ENCODE measurements around the gene ODAD4.

The ODAD4 gene

DNA sequence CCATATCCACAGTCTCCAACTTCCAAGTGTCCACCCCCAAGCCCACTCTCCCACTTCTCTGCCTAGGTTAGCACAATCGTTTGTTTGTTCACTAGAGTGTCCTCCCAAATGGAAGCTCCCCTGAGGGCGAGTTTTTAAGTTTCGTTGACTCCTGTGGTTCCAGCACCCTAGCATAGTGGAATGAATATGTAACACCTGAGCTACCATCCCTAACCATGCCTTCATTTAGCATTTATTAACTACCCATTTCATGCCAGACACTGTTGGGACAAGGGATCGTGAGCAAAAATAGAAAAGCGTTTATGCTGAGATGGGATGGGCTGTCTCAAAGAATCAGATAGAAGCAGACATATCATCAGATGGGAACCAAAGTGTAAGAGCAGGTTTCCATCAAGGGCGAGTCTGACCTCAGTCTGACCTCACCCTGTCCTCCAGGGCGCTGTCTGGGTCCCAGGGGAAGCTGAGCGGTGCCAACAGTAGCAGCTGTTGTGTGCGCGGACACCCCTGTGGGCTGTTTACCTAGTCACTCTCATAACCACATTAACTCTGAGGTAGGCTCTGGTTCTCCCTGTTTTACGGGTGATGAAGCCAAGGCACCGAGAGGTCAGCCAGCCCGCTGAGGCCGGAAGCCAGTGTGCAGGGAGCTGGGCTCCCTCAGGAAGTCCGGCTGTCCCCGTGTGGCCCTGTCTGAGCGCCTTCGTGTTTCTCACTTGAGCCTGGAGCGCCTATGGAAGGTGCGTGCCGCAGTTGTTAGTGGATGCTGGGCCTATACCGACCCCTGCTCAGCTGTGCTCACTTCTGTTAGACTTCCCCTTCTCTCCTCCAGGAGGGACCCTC, 42.4 kb downstream of the ODAD4 start:
- peak; percentile 68 for DNase-seq

DNA sequence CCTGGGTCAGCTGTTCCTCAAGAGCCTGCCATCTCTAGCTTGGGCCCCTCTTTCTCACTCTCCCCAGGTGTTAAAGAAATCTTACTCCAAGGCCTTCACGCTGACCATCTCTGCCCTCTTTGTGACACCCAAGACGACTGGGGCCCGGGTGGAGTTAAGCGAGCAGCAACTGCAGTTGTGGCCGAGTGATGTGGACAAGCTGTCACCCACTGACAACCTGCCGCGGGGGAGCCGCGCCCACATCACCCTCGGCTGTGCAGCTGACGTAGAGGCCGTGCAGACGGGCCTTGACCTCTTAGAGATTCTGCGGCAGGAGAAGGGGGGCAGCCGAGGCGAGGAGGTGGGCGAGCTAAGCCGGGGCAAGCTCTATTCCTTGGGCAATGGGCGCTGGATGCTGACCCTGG, 43.0 kb downstream of the ODAD4 start:
- no peak for DNase-seq

DNA sequence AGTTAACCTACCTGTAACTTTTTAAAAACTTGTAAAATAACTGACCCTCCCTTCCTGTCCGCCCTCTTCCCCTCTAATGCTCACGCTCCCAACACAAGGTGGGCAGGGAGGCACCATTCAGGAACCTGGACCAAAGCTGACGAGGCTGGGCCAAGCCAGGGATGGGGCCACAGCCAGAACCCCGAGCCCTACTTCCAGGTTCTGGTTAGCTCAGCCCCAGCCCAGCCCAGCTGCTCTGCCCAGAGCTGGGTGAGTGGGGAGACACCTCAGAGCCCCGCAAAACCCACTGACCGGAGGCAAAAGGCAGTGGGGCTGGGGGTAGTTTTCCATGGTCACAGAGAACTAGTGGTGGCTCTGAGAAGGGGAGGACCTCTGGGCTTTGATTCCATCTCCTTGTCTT, 43.6 kb downstream of the ODAD4 start:
- no peak for DNase-seq

DNA sequence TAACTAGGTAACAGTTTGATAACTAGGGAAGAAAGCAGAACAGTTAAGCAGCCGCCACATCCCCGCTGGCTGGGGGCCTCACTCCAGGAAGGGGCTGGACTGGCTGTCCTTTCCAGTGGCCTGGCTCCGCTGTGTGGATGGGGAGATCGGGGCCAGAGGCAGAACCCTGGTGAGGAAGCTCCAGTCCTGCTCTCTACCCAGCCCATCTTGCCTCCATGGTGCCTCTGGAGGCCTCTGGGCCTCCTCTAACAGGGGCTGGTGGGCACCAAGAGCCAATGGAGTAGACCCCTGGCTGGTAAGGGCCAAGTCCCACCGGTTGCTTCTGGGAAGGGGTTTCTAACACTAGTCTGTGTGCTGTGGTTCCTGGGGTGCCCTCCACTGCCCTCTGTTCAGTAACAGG, 44.2 kb downstream of the ODAD4 start:
- no peak for DNase-seq

DNA sequence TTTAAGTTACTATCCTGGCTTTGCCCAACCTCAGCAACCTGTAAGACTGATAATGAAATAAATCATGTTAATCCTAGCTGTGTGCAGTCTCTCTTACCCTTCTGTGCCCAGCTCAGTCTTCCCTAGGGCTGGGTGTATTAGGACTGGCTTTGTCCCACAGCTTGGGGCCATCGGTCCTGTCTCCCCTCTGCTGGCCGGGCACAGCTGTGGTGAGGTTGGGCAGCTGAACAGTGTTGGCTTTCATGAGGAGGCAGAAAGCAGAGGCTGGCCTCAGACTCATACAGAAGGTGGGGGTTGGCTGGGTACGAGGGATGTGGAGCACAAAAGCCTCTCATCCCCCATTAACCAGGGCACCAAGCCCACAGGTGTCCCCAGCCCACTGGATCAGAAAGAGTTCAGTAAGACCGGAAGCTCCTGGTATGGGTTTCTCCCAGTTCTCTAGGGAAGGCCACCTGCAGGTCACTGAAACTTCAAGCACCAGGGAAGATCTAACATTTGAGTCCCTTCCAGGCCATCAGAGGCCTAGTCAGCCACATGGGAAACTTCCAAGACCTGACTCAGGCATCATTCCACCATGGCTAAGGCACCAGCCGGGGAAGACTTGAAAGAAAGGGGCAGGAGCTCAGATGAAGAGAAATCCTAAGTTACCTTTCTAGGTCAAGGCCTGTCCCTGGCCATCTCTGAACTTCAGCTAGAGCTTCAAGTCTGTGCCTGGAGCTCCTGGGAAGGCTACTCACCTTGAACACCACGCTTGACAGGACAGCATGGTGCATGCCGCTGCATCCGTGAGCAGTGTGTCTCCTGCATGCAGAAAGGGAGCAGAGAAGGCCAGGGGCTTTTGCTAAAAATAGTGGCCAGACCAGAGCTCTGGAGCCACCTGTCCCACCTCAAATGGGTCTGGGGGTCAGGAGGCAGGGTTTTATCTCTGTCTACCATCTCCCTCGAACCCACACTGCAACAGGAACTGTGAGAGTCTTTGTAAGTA, 45.0 kb downstream of the ODAD4 start:
- no peak for DNase-seq

DNA sequence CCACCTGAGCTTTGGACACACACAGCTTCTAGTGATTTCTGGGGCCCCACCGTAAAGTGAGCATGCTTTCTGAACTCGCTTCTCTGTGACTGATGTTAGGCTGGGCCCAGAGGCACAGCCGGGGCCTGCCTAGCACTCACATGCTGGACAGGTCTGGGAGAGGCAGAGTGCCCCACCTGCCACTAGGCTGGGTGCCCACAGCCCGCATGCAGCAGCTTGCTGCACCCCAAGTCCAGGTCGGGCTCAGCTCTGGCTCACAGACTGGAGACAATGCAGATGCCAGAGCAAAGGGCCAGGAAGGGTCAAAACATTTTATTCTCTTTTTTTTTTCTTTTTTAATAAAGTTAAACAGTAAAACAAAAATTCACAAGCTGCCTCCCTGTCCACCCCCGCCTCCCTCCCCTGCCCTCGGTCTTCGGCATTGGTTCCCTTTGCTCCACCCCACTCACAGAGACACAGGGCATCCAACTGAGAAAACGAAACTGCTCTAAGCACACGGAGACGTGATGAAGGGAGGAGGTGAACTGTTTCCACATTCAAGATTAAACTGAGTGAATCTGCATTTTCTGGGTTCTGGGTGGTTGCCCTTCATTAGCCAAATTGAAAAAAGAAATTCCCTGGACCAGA, 45.8 kb downstream of the ODAD4 start:
- no peak for DNase-seq

DNA sequence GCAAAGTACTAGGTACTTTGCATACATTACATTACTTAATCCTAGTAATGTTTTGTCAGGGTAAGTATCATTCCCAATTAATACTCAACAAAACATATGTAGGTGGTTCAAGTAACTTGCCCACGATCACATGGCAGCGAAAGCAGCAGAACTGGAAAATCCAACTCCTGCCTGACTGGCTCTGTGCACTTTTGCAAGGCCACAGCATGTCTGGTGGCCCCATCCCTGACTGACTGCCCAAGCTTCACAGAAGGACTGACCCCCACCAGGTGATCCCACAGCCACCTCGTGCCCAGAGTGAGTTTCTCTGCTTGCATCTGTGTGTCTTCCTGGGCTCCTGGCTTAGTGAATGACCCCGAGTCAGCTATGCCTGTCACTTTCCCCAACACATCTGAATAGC, 47.6 kb downstream of the ODAD4 start:
- no peak for DNase-seq

DNA sequence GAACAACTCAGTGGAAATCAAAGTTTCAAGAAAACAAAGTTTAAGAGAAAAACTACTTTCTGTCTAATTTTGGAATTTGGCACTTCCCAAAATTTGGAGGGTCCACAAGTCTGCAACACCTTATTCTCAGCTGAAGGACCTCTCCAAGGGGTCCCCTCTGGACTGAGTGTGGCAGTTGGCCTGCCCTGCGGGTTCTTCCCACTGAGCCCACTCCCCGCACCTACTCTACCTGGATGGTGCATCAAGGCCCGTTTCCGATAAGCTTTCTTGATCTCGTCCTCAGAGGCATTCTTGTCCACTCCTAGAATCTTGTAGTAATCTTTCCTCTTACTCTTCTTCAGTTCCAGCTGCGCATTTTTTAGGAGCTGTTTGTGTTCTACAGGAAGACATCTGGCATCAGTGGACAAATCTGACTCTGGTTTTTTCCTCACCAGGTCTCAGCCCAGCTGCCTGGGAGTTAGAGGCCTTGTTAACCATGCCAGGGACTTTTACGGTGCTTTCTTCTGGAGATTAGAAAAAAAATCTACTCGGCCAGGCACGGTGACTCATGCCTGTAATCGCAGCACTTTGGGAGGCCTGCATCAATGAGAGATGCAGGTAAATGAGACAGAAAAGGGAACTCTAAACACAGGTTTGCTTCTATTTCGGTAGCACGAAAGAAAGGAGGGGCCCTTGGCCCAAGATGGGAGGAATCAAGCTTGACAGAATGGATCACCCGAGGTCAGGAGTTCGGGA, 51.8 kb downstream of the ODAD4 start:
- no peak for DNase-seq

DNA sequence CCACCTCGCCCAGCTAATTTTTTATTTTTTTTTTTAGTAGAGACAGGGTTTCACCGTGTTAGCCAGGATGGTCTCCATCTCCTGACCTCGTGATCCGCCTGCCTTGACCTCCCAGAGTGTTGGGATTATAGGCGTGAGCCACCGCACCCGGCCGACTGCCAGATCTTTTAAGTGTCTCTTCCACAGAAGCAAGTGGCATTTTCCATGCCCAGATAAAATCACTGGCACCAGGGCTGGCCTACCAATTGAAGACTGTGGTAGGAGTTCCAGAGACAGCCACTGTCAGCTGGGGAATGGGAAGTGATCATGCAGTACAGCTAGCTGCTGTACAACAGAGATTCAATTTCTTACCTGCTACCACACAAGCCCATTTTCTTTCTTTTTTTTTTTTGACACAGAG, 54.0 kb downstream of the ODAD4 start:
- no peak for DNase-seq

DNA sequence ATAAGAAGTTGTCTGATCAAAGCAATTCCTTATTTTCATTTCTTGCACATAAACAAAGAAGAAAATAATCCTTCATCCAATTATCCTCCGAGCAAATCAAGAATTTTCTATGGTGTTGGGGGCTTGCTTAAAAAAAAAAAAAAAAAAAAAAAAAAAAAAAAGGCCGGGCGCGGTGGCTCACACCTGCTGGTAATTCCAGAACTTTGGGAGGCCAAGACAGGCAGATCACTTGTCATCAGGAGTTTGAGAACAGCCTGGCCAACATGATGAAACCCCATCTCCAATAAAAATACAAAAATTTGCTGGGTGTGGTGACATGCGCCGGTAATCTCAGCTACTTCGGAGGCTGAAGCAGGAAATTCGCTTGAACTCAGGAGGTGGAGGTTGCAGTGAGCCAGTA, 55.5 kb downstream of the ODAD4 start:
- DNase-seq = no peak

DNA sequence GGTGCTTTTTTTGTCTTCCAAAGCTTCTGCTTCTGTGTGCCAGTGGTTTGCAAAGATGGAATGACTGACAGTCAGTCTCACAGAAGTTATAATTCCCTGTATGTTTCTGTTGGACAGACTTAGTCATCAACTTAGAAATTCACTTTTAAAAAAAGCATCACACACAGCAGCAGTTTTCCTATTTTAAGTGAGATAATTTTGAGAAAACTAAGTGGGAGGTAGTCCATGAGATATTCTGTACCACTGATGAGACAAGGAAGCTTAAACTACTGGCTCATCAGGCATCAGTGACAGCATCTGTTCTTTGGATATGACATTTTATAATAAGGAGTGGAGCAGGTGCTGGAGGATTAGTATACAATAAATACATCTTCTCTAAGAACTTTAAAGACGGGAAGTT, 56.2 kb downstream of the ODAD4 start:
- DNase-seq = no peak

DNA sequence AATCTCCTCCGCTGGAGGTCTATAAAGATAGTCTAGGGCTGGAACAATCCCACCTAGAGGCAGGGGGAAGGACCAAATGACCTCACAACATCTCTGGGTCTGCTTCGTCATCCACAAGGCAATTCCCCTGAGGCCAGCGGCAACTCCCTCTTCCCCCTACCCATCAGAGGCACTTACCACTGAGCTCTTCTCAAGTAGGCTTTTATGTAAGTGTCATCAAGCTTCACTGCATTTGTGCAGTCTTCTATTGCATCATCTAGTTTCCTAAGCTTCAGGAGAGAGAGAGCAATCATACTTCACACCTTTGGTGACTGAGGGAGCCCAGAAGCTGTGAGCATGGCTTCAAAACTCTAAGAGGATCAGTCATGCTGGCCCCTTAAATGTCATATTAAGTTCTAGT, 57.2 kb downstream of the ODAD4 start:
- no peak for DNase-seq

DNA sequence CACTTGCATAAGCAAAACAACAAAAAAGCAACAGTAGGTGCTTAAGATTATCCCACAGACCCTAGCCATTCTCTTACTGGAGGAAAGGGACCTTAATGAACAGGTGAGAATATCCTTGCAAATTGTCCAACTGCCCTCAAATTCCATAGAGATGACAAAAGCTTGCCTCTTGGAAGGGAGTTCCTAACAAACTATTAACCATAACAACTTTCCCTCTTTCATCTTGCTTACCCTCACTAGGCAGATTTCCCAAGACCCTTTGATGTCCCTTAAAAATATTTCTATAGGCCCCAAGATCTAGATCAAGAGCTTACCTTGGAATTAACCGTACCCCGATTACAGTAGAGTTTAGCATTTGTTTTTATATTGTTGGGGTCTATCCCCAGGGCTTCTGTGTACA, 58.0 kb downstream of the ODAD4 start:
- no peak for DNase-seq

DNA sequence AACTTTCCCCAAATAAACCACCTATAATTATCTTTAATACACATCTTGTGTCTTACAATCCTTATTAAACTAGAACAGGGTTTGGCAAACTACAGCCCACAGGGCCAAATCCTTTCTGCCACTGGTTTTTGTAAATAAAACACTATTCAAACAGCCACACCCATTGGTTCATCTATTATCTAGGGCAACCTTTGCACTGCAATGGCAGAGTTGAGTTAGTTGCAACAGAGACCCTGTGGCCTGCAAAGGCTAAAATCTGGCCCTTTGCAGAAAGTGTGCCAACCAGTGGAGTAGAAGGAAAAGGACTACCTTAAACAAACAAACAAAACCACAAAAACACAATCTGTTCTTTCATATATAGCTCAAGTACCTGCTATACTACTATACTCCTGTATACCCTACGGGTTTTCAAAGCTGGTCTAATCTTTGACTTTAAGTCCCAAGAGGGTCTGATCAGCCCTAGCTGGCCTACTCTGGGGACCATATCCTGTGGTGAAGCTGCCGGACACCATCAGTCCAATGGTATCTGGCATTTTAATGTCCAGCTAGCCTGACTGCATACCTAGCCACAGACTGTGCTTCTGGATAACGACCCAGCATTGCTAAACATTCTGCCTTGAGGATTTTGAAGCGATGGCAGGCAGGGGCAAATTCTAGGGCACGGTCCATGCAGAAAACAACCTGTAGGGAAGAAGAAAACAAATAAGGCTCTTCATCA, 59.4 kb downstream of the ODAD4 start:
- no peak for DNase-seq

DNA sequence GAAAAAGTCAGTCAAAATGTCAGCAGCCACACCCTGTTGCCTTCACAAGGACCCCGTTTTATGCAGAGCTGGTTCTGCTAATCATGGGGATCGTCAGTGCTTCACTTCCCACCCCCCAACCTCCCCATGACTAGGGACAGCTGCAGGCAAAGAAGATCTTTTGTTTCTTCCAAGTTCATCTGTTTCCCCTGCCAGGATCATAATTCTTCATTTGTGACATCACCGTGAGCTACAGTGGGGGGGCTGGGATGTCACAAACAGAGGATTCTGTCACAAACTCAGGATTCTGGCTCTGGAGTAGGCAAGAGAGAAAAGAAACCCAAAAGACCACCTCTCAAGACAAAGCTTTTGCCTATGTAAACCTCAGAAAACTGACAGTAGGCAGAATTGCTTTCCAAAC, 62.2 kb downstream of the ODAD4 start:
- DNase-seq = no peak

DNA sequence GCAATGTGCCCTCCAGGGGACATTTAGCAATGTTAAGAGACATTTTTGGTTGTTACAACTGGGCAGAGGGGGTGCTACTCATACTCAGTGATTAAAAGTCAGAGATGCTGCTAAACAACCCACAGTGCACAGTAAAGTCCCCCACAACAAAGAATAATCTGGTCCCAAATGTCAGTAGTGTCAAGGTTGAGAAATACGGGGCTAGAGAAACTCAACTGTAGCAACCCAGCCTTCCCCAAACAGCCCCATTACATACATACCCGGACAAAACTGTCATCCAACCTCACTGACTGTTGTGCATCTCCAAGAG, 66.4 kb downstream of the ODAD4 start:
- no peak for DNase-seq

DNA sequence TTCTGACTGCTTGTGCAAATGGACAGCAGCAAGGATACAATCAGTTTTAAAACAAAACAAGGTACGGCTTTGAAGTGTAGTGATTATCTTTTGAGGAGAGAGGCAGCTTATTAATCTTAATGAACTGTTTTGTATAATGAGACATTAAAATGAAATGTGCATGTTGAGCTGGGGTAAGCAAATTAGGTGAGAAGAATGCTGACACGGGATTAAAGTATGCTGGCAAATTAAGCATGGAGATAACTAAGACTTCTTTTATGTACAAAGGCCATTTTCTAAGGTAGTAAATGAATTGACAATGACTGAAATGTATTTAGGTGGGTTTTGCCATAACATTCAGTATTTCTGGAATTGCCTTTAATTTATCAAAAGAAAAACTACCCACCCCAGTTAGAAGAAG, 68.1 kb downstream of the ODAD4 start:
- DNase-seq = no peak

DNA sequence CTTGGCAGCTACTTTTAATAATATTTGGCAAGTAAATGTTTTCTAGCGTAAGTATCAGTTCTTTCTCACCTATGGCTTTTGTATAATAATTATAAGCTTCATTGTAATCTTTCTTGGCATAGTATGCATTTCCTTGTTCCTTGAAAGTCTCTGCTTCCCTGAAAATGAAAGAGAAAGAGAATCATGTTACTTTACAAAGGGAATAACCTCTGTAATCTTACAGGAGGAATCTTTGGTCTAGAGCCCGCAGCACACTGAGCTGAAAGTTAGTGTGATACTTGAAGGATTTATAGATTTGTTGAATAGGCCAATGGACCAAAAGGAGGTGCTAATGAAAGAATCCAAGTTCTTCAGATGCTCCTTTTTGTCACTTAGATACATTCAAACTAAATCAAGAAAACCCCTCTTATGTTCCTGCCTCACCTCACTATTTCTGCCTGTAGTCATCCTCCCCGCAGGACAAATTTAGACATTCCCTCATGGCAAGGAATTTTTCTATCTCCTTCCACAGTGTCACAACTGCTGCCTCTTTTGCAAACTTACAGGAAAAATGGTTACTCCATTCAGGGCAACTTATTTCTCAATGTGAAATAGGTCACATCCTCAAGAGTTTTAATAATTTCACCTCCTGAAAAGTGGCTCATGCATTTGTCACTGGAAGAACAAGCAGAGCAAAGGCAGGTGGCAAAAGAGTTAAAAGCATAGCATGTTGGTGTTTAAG, 70.2 kb downstream of the ODAD4 start:
- no peak for DNase-seq

DNA sequence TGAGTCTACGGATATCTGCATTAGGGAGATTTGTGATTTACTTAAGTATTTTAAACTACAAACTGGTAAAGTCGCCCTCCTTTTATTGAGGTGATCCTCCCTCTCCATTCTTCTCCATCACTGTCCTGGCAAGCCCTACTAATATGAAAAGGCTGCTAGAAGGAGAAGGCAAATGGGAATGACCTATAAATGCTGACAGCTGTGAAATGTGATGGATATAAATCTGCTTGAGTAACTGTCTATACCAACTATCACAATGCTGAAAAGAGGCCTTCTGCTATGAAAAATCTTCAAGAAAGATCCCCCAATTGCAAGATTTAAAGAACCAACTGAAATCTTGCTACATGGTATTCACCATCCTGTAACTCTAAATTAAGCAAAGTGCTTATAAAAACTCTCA, 71.3 kb downstream of the ODAD4 start:
- no peak for DNase-seq

DNA sequence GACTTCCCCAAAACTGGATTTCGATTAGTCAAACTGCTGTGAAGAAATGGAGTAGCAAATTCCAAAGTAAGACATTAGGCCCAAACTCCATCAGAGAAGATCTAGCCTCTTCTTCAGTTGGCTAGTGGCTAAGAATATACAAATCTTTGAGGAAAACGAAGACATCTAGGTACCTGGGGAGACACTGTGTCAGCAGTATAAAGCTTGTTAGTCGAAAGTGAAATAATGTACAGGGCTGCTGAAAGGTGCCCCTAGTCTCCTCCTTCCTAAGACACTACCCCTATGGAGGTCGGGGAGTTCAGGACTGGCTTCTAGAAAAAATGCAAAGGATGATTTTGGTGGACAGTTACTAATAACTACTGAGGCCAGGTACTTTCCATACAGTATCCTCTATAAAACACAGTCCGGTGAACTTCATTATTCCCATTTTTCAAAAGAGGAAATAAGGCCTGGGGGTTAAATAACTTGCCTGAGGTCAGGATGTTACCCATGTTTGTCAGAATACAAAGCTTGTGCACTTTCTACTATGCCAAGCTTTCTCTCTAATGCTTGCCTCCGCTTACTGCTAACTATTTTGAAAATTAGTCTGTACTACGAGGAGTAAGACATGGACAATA, 71.9 kb downstream of the ODAD4 start:
- no peak for DNase-seq

DNA sequence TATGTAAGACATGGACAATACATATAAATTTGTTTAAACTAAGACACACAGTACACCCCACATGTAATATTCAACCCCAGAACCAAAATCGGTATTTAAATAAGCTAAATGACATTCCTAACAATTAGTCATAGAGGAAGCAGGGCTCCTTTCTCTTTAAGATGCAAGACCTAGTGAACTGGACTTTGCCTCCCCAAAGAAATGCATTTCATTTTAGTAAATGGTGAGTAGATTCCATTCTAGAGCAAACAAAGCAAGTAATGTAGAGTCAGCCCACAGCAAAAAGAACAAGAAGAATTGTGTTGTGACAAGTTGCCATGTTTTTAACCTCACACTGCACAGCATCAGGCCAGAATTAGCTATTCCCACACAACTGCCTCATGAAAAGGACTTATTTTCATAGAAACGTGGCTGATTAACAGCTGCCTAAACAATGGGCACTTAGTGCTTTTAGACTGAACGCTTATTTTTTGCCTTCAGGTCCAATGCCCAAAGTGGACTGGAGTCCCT, 72.4 kb downstream of the ODAD4 start:
- DNase-seq = no peak
